KMS-11 (cell line): ENCODE results near the gene SLC6A9.

Source experiments
- H2AFZ ChIP-seq: fragments of 200-600 bp; sonication (generic); 2 replicates; pipeline ENCODE4 v1.6.1; 2016; ENCODE audit warnings: antibody characterized with exemption, mixed run types, low read depth
- H3K27ac ChIP-seq: fragments of 200-600 bp; sonication (generic); 2 replicates; pipeline ENCODE4 v1.6.1; 2016; ENCODE audit warnings: mild to moderate bottlenecking, mixed run types
- H3K27me3 ChIP-seq: fragments of 200-600 bp; sonication (generic); 2 replicates; pipeline ENCODE4 v1.6.1; 2017; ENCODE audit warnings: mild to moderate bottlenecking, low read depth, mixed run types, moderate library complexity; ENCODE audit not compliant: insufficient read depth
- H3K36me3 ChIP-seq: fragments of 200-600 bp; sonication (generic); 2 replicates; pipeline ENCODE4 v1.6.1; 2017; ENCODE audit warnings: mild to moderate bottlenecking, mixed run types; ENCODE audit not compliant: insufficient read depth
- H3K4me1 ChIP-seq: fragments of 200-600 bp; sonication (generic); 2 replicates; pipeline ENCODE4 v1.6.1; 2016; ENCODE audit warnings: mild to moderate bottlenecking, low read depth, mixed run types; ENCODE audit not compliant: poor library complexity, severe bottlenecking
- H3K4me2 ChIP-seq: fragments of 200-600 bp; sonication (generic); 2 replicates; pipeline ENCODE4 v1.7.0; 2016; ENCODE audit warnings: mild to moderate bottlenecking, mixed run types
- H3K4me3 ChIP-seq: fragments of 200-600 bp; sonication (generic); IDR thresholded peaks from 2 replicates; pipeline ENCODE4 v1.6.1; 2017; ENCODE audit warnings: low read depth, low read length, mixed read lengths; ENCODE audit not compliant: insufficient read depth
- H3K79me2 ChIP-seq: fragments of 200-600 bp; sonication (generic); 2 replicates; pipeline ENCODE4 v1.6.1; 2016; ENCODE audit warnings: low read depth, mixed run types; ENCODE audit not compliant: insufficient read depth
- H3K9ac ChIP-seq: fragments of 200-600 bp; sonication (generic); 2 replicates; pipeline ENCODE4 v1.6.1; 2016; ENCODE audit warnings: mild to moderate bottlenecking, mixed run types
- H4K20me1 ChIP-seq: fragments of 200-600 bp; sonication (generic); 2 replicates; pipeline ENCODE4 v1.6.1; 2016; ENCODE audit warnings: mild to moderate bottlenecking, mixed run types; ENCODE audit not compliant: insufficient read depth
- TF ChIP-seq, protein P1 (sequence below): fragments of 200-600 bp; sonication (generic); conservative IDR thresholded peaks from 2 replicates; pipeline ENCODE4 v1.6.1; 2017; ENCODE audit warnings: low read depth, mild to moderate bottlenecking, antibody characterized with exemption, low read length, moderate library complexity, mixed read lengths

Gene SLC6A9

DNA sequence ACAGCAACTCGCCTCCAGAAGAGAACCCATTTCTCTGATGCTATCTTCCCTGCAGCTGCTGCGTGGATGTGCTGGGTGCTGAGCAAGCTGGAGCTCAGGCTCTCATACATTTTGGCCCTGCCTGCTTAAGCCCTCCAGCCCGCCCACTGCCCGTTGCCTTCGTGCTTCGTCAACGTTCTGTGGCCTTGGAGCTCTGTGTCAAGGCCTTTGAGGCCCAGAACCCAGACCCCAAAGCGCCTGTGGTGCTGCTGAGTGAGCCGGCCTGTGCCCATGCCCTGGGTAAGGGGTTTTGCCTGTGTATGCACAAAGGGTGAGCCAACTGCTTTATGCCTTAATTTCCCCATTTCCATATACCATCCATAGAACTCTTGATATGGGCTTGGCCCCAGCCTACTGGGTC is 60.4 kb downstream of the SLC6A9 start:
- H3K9ac ChIP-seq = peak overlapping the region; percentile 50; the same call in 1 of the 2 replicates
- TF ChIP-seq, protein P1, sequence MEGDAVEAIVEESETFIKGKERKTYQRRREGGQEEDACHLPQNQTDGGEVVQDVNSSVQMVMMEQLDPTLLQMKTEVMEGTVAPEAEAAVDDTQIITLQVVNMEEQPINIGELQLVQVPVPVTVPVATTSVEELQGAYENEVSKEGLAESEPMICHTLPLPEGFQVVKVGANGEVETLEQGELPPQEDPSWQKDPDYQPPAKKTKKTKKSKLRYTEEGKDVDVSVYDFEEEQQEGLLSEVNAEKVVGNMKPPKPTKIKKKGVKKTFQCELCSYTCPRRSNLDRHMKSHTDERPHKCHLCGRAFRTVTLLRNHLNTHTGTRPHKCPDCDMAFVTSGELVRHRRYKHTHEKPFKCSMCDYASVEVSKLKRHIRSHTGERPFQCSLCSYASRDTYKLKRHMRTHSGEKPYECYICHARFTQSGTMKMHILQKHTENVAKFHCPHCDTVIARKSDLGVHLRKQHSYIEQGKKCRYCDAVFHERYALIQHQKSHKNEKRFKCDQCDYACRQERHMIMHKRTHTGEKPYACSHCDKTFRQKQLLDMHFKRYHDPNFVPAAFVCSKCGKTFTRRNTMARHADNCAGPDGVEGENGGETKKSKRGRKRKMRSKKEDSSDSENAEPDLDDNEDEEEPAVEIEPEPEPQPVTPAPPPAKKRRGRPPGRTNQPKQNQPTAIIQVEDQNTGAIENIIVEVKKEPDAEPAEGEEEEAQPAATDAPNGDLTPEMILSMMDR = no peak
- H2AFZ ChIP-seq = no peak overlapping the region
- no peaks in the 10 kb centered on the region for H3K27me3 ChIP-seq
- peaks cover 18% of the 10 kb centered on the region for H3K4me1 ChIP-seq
- no peaks in the 10 kb centered on the region for H4K20me1 ChIP-seq
- H3K4me2 ChIP-seq = peak overlapping the region; percentile 72
- H3K27ac ChIP-seq = no peak overlapping the region
- H3K4me3 ChIP-seq = no peak overlapping the region
- no peaks in the 10 kb centered on the region for H3K36me3 ChIP-seq
- H3K79me2 ChIP-seq = peaks cover 24% of the 10 kb centered on the region

DNA sequence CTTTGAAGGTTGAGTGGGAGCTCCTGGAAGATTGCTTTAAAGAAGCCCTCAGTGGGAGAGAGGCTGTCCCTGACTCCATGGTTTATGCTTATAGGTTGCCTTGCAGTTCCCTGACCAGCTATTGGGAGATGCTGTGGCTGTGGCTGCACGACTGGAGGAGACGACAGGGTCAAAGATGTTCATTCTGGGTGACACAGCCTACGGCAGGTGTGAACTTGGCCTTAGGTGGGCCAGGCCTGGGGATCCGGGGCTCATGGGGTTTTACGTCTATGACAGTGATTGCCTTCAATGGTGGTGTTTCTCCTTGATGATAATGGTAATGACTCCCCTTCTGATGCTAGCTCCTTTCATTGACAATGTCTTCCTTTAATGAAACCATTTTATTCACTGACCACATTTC is 60.8 kb downstream of the SLC6A9 start:
- peak overlapping the region; percentile 72 for H3K4me2 ChIP-seq
- peaks cover 17% of the 10 kb centered on the region for H3K4me1 ChIP-seq
- no peaks in the 10 kb centered on the region for H3K36me3 ChIP-seq
- no peak overlapping the region for H3K27ac ChIP-seq
- TF ChIP-seq, protein P1 = no peak
- peaks cover 20% of the 10 kb centered on the region for H3K79me2 ChIP-seq
- no peaks in the 10 kb centered on the region for H3K27me3 ChIP-seq
- H3K4me3 ChIP-seq = no peak overlapping the region
- peak overlapping the region; percentile 50; the same call in 1 of the 2 replicates for H3K9ac ChIP-seq
- no peak overlapping the region for H2AFZ ChIP-seq
- no peaks in the 10 kb centered on the region for H4K20me1 ChIP-seq

DNA sequence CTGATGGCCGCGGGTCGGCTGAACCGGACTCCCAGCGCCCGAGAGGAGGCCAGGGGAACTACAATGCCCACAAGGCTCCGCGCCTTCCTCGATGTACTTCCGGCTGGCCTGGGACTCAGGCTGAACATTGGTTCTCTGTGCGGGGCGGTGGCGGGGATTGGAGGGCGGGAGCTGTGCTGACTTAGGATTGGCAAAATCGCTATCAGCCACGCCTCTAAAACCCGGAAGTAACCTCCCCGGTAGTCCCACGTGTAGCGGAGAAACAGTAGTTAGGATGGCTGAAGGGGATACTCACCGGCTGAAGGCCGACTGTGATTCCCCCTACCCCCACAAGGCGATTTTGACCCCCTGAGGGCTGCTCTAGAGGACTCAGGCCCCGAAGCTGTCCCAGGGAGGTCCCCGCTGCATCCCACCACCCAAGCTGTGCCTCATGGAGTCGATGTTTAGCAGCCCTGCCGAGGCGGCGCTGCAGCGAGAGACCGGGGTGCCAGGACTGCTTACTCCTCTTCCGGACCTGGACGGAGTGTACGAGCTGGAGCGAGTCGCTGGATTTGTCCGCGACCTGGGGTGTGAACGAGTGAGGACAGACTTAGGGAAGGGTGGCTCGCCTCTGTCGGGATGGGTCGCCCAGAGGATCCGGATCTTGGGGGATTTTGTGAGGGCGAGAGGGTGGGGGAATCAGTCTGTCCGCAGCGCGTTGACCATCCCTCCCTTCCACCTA is 61.4 kb downstream of the SLC6A9 start, which contains the start of gene DPH2:
TSS of gene DPH2 (plus strand) at position 265 of the 721 bp plus-strand sequence. CDS start at position 431, 166 bp downstream.
- Histone ChIP-seq H3K79me2 (peaks cover 15% of the 10 kb centered on the region), H3K36me3 (no peaks in the 10 kb centered on the region), H3K27me3 (no peaks in the 10 kb centered on the region), H3K4me2 (peak within 1 kb of the TSS; percentile 72), H4K20me1 (no peaks in the 10 kb centered on the region), H3K4me1 (peaks cover 17% of the 10 kb centered on the region), H2AFZ (peak within 1 kb of the TSS; percentile 70; the same call in 1 of the 2 replicates), H3K9ac (peak within 1 kb of the TSS; percentile 50; the same call in 1 of the 2 replicates), H3K27ac (no peak within 1 kb of the TSS), H3K4me3 (no peak within 1 kb of the TSS)
- TF ChIP-seq, protein P1 = no peak

DNA sequence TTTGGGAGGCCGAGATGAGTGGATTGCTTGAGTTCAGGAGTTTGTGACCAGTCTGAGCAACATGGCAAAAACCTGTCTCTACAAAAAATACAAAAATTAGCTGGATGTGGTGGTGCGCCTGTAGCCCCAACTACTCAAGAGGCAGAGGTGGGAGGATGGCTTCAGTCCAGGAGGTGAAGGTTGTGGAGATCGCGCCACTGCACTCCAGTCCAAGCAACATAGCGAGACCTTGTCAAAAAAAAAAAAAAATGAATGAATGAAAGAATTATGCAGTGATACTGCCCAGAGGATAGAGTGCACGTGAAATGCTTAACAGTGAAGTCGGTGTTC is 61.9 kb downstream of the SLC6A9 start:
- TF ChIP-seq, protein P1 = no peak

More for the DNA sequence above, 61.9 kb downstream of the SLC6A9 start:
- Histone ChIP-seq H3K9ac (no peak overlapping the region), H3K4me1 (peaks cover 17% of the 10 kb centered on the region), H3K27ac (no peak overlapping the region), H4K20me1 (no peaks in the 10 kb centered on the region), H3K4me3 (no peak overlapping the region), H3K4me2 (peak overlapping the region; percentile 45), H2AFZ (no peak overlapping the region), H3K79me2 (peaks cover 15% of the 10 kb centered on the region), H3K27me3 (no peaks in the 10 kb centered on the region), H3K36me3 (no peaks in the 10 kb centered on the region)
